Left lung (tissue), 10 donors: ENCODE data around the gene SLC17A5. TPM values are rescaled to one million over a fixed set of nuclear protein-coding genes. Genes with fewer than 3 reads are reported as not detected.
A peak's percentile ranks its signal among the peaks of the same experiment; 100 is the strongest.
"Not testable (repeated sequence)": the region's sequence is repeated elsewhere in the genome, so short reads cannot be mapped to it uniquely, and the experiment has no call there.

Experiments
- ATAC-seq: fragments of 200-7000 bp; cut with Tn5 transposase; one replicate; pipeline ENCODE4 v1.9.1; 2020; ENCODE audit warnings: moderate library complexity
- DNase-seq, 4 donors: peaks; one replicate each; pipeline ENCODE4 v3.0.0-alpha.2; 2013 to 2020
- H3K27ac ChIP-seq, 2 donors: fragments of 200-600 bp; sonication (generic) in 1 of 2; one replicate each; pipeline versions ENCODE4 v1.5.0 to v1.8.0; 2020 to 2021
- H3K27me3 ChIP-seq, 2 donors: fragments of 200-600 bp; sonication (generic) in 1 of 2; one replicate each; pipeline versions ENCODE4 v1.5.0 to v1.8.0; 2020 to 2021
- H3K36me3 ChIP-seq, 2 donors: fragments of 200-600 bp; sonication (generic) in 1 of 2; one replicate each; pipeline versions ENCODE4 v1.5.0 to v1.8.0; 2020 to 2021
- H3K4me1 ChIP-seq, 2 donors: fragments of 200-600 bp; one replicate each; pipeline ENCODE4 v1.8.0; 2021
- H3K4me3 ChIP-seq, 2 donors: fragments of 200-600 bp; sonication (generic) in 1 of 2; one replicate each; pipeline versions ENCODE4 v1.5.0 to v1.8.0; 2020 to 2021; ENCODE audit warnings: mild to moderate bottlenecking in 1 of 2
- H3K9me3 ChIP-seq, 2 donors: fragments of 200-600 bp; sonication (generic) in 1 of 2; one replicate each; pipeline versions ENCODE4 v1.5.0 to v1.8.0; 2020 to 2021
- intact Hi-C, 2 donors: fragments of 100-400 bp; cut with DNase I; formaldehyde crosslinking; loops; one replicate each; pipeline versions ENCODE4 v1.11.2 to v1.14.2; 2022
- polyA plus RNA-seq, 6 donors: library from polyadenylated mRNA; unstranded; fragments of 120-200 nt; gene quantifications; one replicate each; pipeline ENCODE4 v1.2.1, GENCODE V29; 2013; ENCODE audit not compliant: insufficient read length in 6 of 6
- total RNA-seq, 2 donors: library from RNA; stranded (reverse); fragmentation: NEBNext Ultra II Directional; extraction: Animal tissue kit (Norgen Biotek cat#: 25700); gene quantifications; one replicate each; pipeline ENCODE4 v1.2.1, GENCODE V29; 2021
- TF ChIP-seq, protein P1 (sequence below), 2 donors: fragments of 200-600 bp; sonication (generic) in 1 of 2; IDR thresholded peaks; one replicate each; pipeline versions ENCODE4 v1.5.0 to v1.8.0; 2021; ENCODE audit warnings: antibody characterized with exemption in 2 of 2
- donor health status: DM: no; HTN: yes; CAD: no.
- donor health status: DM: no; HTN: no; CAD: no.

SLC17A5 gene
- total and polyA plus RNA-seq, 8 donors = 8.7 to 27.8 (median 10.3) TPM

DNA sequence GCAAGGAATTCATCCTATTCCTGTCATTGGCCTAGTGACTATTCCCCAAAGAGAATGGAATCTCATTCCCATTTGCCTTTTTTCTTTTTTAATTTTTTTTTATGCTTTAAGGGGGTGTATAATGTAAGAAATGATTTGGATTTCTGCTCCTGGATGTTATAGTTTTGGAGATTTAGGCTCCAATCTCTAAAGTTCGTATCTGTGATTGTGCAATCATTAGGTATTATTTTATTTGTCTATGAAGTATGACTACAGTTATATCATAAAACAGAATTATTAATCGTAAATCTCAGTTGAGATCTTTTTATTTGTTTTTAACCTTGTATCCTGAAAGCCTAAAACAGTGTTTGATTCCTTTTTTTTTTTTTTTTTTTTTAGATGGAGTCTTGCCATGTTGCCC lies 91.2 kb downstream of the SLC17A5 start:
- Histone ChIP-seq H3K4me1 (peaks cover 0 to 13% of the 10 kb centered on the region in 2 donors), H3K4me3 (no peak overlapping the region), H3K27ac (no peak overlapping the region), H3K27me3 (no peaks in the 10 kb centered on the region), H3K9me3 (no peaks in the 10 kb centered on the region), H3K36me3 (no peaks in the 10 kb centered on the region)
- TF ChIP-seq, protein P1, sequence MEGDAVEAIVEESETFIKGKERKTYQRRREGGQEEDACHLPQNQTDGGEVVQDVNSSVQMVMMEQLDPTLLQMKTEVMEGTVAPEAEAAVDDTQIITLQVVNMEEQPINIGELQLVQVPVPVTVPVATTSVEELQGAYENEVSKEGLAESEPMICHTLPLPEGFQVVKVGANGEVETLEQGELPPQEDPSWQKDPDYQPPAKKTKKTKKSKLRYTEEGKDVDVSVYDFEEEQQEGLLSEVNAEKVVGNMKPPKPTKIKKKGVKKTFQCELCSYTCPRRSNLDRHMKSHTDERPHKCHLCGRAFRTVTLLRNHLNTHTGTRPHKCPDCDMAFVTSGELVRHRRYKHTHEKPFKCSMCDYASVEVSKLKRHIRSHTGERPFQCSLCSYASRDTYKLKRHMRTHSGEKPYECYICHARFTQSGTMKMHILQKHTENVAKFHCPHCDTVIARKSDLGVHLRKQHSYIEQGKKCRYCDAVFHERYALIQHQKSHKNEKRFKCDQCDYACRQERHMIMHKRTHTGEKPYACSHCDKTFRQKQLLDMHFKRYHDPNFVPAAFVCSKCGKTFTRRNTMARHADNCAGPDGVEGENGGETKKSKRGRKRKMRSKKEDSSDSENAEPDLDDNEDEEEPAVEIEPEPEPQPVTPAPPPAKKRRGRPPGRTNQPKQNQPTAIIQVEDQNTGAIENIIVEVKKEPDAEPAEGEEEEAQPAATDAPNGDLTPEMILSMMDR (IDR thresholded peaks at IDR 0.05) = no peak
- ATAC-seq (no peak), DNase-seq (no peak)
- intact Hi-C loops = no loop called here

GRCh38 chr6:73560853-73561407 lies 92.9 kb downstream of the SLC17A5 start:
- no peaks in the 10 kb centered on the region for H3K9me3 ChIP-seq
- TF ChIP-seq, protein P1 (IDR thresholded peaks at IDR 0.05) = no peak
- DNase-seq (no peak), ATAC-seq (no peak)
- no peaks in the 10 kb centered on the region for H3K27me3 ChIP-seq
- H3K4me3 ChIP-seq = no peak overlapping the region
- intact Hi-C loops = no loop called here
- no peaks in the 10 kb centered on the region for H3K4me1 ChIP-seq
- H3K36me3 ChIP-seq = no peaks in the 10 kb centered on the region
- H3K27ac ChIP-seq = no peak overlapping the region

DNA sequence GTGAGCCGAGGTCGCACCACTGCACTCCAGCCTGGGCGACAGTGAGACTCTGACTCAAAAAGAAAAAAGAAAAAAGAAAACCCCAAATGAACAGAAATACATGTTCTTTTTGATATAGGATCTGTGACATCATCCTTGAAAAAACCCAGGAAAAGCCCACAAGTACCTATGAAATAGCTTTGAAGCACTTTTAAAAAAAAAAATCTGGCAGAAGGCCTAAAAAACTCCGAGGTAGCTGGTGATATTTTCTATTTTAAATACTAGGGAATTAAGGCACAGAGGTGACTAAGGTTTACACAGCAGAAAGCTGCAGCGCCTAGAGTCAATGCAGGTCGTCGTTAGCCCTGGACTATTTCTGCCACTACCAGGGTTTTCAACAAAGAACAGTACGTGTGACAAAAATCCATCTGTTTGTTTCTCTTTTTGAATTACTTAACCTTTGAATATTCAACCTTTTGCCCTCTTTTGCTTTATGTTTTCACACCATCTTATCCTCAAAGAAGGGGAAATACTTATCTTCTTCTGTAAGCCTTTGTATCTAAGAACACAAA lies 93.5 kb downstream of the SLC17A5 start:
- intact Hi-C loops = no loop called here
- no peaks in the 10 kb centered on the region for H3K9me3 ChIP-seq
- ATAC-seq (peak; percentile 77), DNase-seq (peak in 1 of 4 donors; percentile 40)
- H3K36me3 ChIP-seq = no peaks in the 10 kb centered on the region
- no peaks in the 10 kb centered on the region for H3K27me3 ChIP-seq
- H3K4me1 ChIP-seq = no peaks in the 10 kb centered on the region
- no peak overlapping the region for H3K27ac ChIP-seq
- TF ChIP-seq, protein P1 (IDR thresholded peaks at IDR 0.05) = no peak
- no peak overlapping the region for H3K4me3 ChIP-seq

- DNase-seq, H3K27me3 ChIP-seq, H3K9me3 ChIP-seq, H3K4me1 ChIP-seq, H3K36me3 ChIP-seq, ATAC-seq, intact Hi-C loops, H3K4me3 ChIP-seq, H3K27ac ChIP-seq: not testable (repeated sequence)
These were observed 94.4 kb downstream of the SLC17A5 start for GRCh38 chr6:73559399-73559794.

- intact Hi-C loops = no loop called here
- H3K9me3 ChIP-seq = no peaks in the 10 kb centered on the region
- DNase-seq = no peak
These were observed 95.0 kb downstream of the SLC17A5 start for GRCh38 chr6:73558624-73559398.

More at GRCh38 chr6:73558624-73559398, 95.0 kb downstream of the SLC17A5 start:
- no peaks in the 10 kb centered on the region for H3K36me3 ChIP-seq
- H3K4me3 ChIP-seq = no peak overlapping the region
- ATAC-seq = no peak
- H3K27ac ChIP-seq = no peak overlapping the region
- H3K27me3 ChIP-seq = no peaks in the 10 kb centered on the region
- TF ChIP-seq, protein P1 (IDR thresholded peaks at IDR 0.05) = no peak
- H3K4me1 ChIP-seq = no peaks in the 10 kb centered on the region
